ENCODE results near the gene GALNT13.

GALNT13 gene

GRCh38 chr2:154370873-154371272, 499.2 kb downstream of the GALNT13 start:
- no peaks in the 10 kb centered on the region for H3K36me3 ChIP-seq (ENCODE audit: control insufficient read depth, insufficient read depth, low read length)

GRCh38 chr2:154374416-154374815, 502.7 kb downstream of the GALNT13 start:
- DNase-seq = no peak
- H3K27me3 ChIP-seq (replicated peaks; ENCODE audit: control insufficient read depth, insufficient read depth, low read length, poor library complexity, severe bottlenecking) = no peaks in the 10 kb centered on the region
- H3K4me3 ChIP-seq (ENCODE audit: insufficient read depth, low read depth, low read length, poor library complexity, severe bottlenecking) = no peak overlapping the region

More at GRCh38 chr2:154370873-154371272, 499.2 kb downstream of the GALNT13 start:
- H3K4me3 ChIP-seq (ENCODE audit: insufficient read depth, low read depth, low read length, poor library complexity, severe bottlenecking) = no peak overlapping the region
- H3K4me1 ChIP-seq (ENCODE audit: control insufficient read depth, insufficient read depth, low read length, poor library complexity, severe bottlenecking) = no peaks in the 10 kb centered on the region
- no peaks in the 10 kb centered on the region for H3K9me3 ChIP-seq (ENCODE audit: control insufficient read depth, low read length)
- no peak for DNase-seq
- H3K27ac ChIP-seq (ENCODE audit: insufficient read depth, low read length, poor library complexity, severe bottlenecking) = no peak overlapping the region
- H3K27me3 ChIP-seq (replicated peaks; ENCODE audit: control insufficient read depth, insufficient read depth, low read length, poor library complexity, severe bottlenecking) = no peaks in the 10 kb centered on the region

GRCh38 chr2:154375579-154375931, 503.8 kb downstream of the GALNT13 start:
- Histone ChIP-seq H3K4me3 (ENCODE audit: insufficient read depth, low read depth, low read length, poor library complexity, severe bottlenecking) (no peak overlapping the region), H3K9me3 (ENCODE audit: control insufficient read depth, low read length) (no peaks in the 10 kb centered on the region), H3K27me3 (replicated peaks; ENCODE audit: control insufficient read depth, insufficient read depth, low read length, poor library complexity, severe bottlenecking) (no peaks in the 10 kb centered on the region), H3K27ac (ENCODE audit: insufficient read depth, low read length, poor library complexity, severe bottlenecking) (no peak overlapping the region), H3K36me3 (ENCODE audit: control insufficient read depth, insufficient read depth, low read length) (no peaks in the 10 kb centered on the region), H3K4me1 (ENCODE audit: control insufficient read depth, insufficient read depth, low read length, poor library complexity, severe bottlenecking) (no peaks in the 10 kb centered on the region)
- no peak for DNase-seq

More at GRCh38 chr2:154374416-154374815, 502.7 kb downstream of the GALNT13 start:
- no peaks in the 10 kb centered on the region for H3K4me1 ChIP-seq (ENCODE audit: control insufficient read depth, insufficient read depth, low read length, poor library complexity, severe bottlenecking)
- no peak overlapping the region for H3K27ac ChIP-seq (ENCODE audit: insufficient read depth, low read length, poor library complexity, severe bottlenecking)
- H3K36me3 ChIP-seq (ENCODE audit: control insufficient read depth, insufficient read depth, low read length) = no peaks in the 10 kb centered on the region
- H3K9me3 ChIP-seq (ENCODE audit: control insufficient read depth, low read length) = no peaks in the 10 kb centered on the region

GRCh38 chr2:154381931-154382794, 510.4 kb downstream of the GALNT13 start:
- H3K4me3 ChIP-seq (ENCODE audit: insufficient read depth, low read depth, low read length, poor library complexity, severe bottlenecking) = no peak overlapping the region
- no peaks in the 10 kb centered on the region for H3K9me3 ChIP-seq (ENCODE audit: control insufficient read depth, low read length)
- no peaks in the 10 kb centered on the region for H3K27me3 ChIP-seq (replicated peaks; ENCODE audit: control insufficient read depth, insufficient read depth, low read length, poor library complexity, severe bottlenecking)
- H3K4me1 ChIP-seq (ENCODE audit: control insufficient read depth, insufficient read depth, low read length, poor library complexity, severe bottlenecking) = no peaks in the 10 kb centered on the region
- no peak for DNase-seq
- no peaks in the 10 kb centered on the region for H3K36me3 ChIP-seq (ENCODE audit: control insufficient read depth, insufficient read depth, low read length)
- H3K27ac ChIP-seq (ENCODE audit: insufficient read depth, low read length, poor library complexity, severe bottlenecking) = no peak overlapping the region

GRCh38 chr2:154386186-154386585, 514.5 kb downstream of the GALNT13 start:
- Histone ChIP-seq H3K4me3 (ENCODE audit: insufficient read depth, low read depth, low read length, poor library complexity, severe bottlenecking) (no peak overlapping the region), H3K4me1 (ENCODE audit: control insufficient read depth, insufficient read depth, low read length, poor library complexity, severe bottlenecking) (no peaks in the 10 kb centered on the region), H3K9me3 (ENCODE audit: control insufficient read depth, low read length) (no peaks in the 10 kb centered on the region), H3K27ac (ENCODE audit: insufficient read depth, low read length, poor library complexity, severe bottlenecking) (no peak overlapping the region), H3K36me3 (ENCODE audit: control insufficient read depth, insufficient read depth, low read length) (no peaks in the 10 kb centered on the region), H3K27me3 (replicated peaks; ENCODE audit: control insufficient read depth, insufficient read depth, low read length, poor library complexity, severe bottlenecking) (no peaks in the 10 kb centered on the region)
- DNase-seq = no peak

- no peak for DNase-seq
- H3K4me1 ChIP-seq (ENCODE audit: control insufficient read depth, insufficient read depth, low read length, poor library complexity, severe bottlenecking) = no peaks in the 10 kb centered on the region
- H3K4me3 ChIP-seq (ENCODE audit: insufficient read depth, low read depth, low read length, poor library complexity, severe bottlenecking) = no peak overlapping the region
- no peaks in the 10 kb centered on the region for H3K27me3 ChIP-seq (replicated peaks; ENCODE audit: control insufficient read depth, insufficient read depth, low read length, poor library complexity, severe bottlenecking)
- no peaks in the 10 kb centered on the region for H3K9me3 ChIP-seq (ENCODE audit: control insufficient read depth, low read length)
- H3K36me3 ChIP-seq (ENCODE audit: control insufficient read depth, insufficient read depth, low read length) = no peaks in the 10 kb centered on the region
- no peak overlapping the region for H3K27ac ChIP-seq (ENCODE audit: insufficient read depth, low read length, poor library complexity, severe bottlenecking)
Measured at GRCh38 chr2:154391051-154391450, 519.3 kb downstream of the GALNT13 start.

- no peaks in the 10 kb centered on the region for H3K9me3 ChIP-seq (ENCODE audit: control insufficient read depth, low read length)
- no peak for DNase-seq
- no peak overlapping the region for H3K27ac ChIP-seq (ENCODE audit: insufficient read depth, low read length, poor library complexity, severe bottlenecking)
- no peaks in the 10 kb centered on the region for H3K27me3 ChIP-seq (replicated peaks; ENCODE audit: control insufficient read depth, insufficient read depth, low read length, poor library complexity, severe bottlenecking)
- H3K36me3 ChIP-seq (ENCODE audit: control insufficient read depth, insufficient read depth, low read length) = no peaks in the 10 kb centered on the region
- no peaks in the 10 kb centered on the region for H3K4me1 ChIP-seq (ENCODE audit: control insufficient read depth, insufficient read depth, low read length, poor library complexity, severe bottlenecking)
- no peak overlapping the region for H3K4me3 ChIP-seq (ENCODE audit: insufficient read depth, low read depth, low read length, poor library complexity, severe bottlenecking)
Measured at GRCh38 chr2:154392256-154392655, 520.5 kb downstream of the GALNT13 start.

GRCh38 chr2:154394600-154394999, 522.9 kb downstream of the GALNT13 start:
- H3K4me1 ChIP-seq (ENCODE audit: control insufficient read depth, insufficient read depth, low read length, poor library complexity, severe bottlenecking) = no peaks in the 10 kb centered on the region
- no peaks in the 10 kb centered on the region for H3K36me3 ChIP-seq (ENCODE audit: control insufficient read depth, insufficient read depth, low read length)
- H3K9me3 ChIP-seq (ENCODE audit: control insufficient read depth, low read length) = no peaks in the 10 kb centered on the region
- DNase-seq = no peak
- no peak overlapping the region for H3K27ac ChIP-seq (ENCODE audit: insufficient read depth, low read length, poor library complexity, severe bottlenecking)
- no peak overlapping the region for H3K4me3 ChIP-seq (ENCODE audit: insufficient read depth, low read depth, low read length, poor library complexity, severe bottlenecking)
- H3K27me3 ChIP-seq (replicated peaks; ENCODE audit: control insufficient read depth, insufficient read depth, low read length, poor library complexity, severe bottlenecking) = no peaks in the 10 kb centered on the region

- H3K4me3 ChIP-seq (ENCODE audit: insufficient read depth, low read depth, low read length, poor library complexity, severe bottlenecking) = no peak overlapping the region
- no peaks in the 10 kb centered on the region for H3K36me3 ChIP-seq (ENCODE audit: control insufficient read depth, insufficient read depth, low read length)
- H3K27me3 ChIP-seq (replicated peaks; ENCODE audit: control insufficient read depth, insufficient read depth, low read length, poor library complexity, severe bottlenecking) = no peaks in the 10 kb centered on the region
- H3K9me3 ChIP-seq (ENCODE audit: control insufficient read depth, low read length) = no peaks in the 10 kb centered on the region
- H3K27ac ChIP-seq (ENCODE audit: insufficient read depth, low read length, poor library complexity, severe bottlenecking) = no peak overlapping the region
- no peak for DNase-seq
- H3K4me1 ChIP-seq (ENCODE audit: control insufficient read depth, insufficient read depth, low read length, poor library complexity, severe bottlenecking) = no peaks in the 10 kb centered on the region
Measured at GRCh38 chr2:154400563-154401290, 529.0 kb downstream of the GALNT13 start.

- no peaks in the 10 kb centered on the region for H3K36me3 ChIP-seq (ENCODE audit: control insufficient read depth, insufficient read depth, low read length)
- H3K4me1 ChIP-seq (ENCODE audit: control insufficient read depth, insufficient read depth, low read length, poor library complexity, severe bottlenecking) = no peaks in the 10 kb centered on the region
- DNase-seq = no peak
- H3K9me3 ChIP-seq (ENCODE audit: control insufficient read depth, low read length) = no peaks in the 10 kb centered on the region
- no peak overlapping the region for H3K27ac ChIP-seq (ENCODE audit: insufficient read depth, low read length, poor library complexity, severe bottlenecking)
- H3K27me3 ChIP-seq (replicated peaks; ENCODE audit: control insufficient read depth, insufficient read depth, low read length, poor library complexity, severe bottlenecking) = no peaks in the 10 kb centered on the region
- no peak overlapping the region for H3K4me3 ChIP-seq (ENCODE audit: insufficient read depth, low read depth, low read length, poor library complexity, severe bottlenecking)
Measured at GRCh38 chr2:154402213-154402612, 530.5 kb downstream of the GALNT13 start.
